Right atrium auricular region (tissue), 2 donors: ENCODE data around the gene APEH. TPM values are rescaled to one million over a fixed set of nuclear protein-coding genes. Genes with fewer than 3 reads are reported as not detected.

Experiments
- DNase-seq: peaks from one replicate; pipeline ENCODE4 v3.0.0-alpha.2; 2019; ENCODE audit warnings: low spot score
- H3K27ac ChIP-seq, 2 donors: fragments of 200-600 bp; sonication (generic); 1 replicate in 1 of 2; 2 replicates in 1 of 2; pipeline ENCODE4 v1.5.1; 2016 to 2019
- H3K27me3 ChIP-seq, 2 donors: fragments of 200-600 bp; sonication (generic); one replicate each; pipeline versions ENCODE4 v1.5.1 to v1.6.0; 2017 to 2019
- H3K36me3 ChIP-seq: fragments of 200-600 bp; sonication (generic); one replicate; pipeline ENCODE4 v1.5.1; 2016
- H3K4me1 ChIP-seq, 2 donors: fragments of 200-600 bp; sonication (generic); one replicate each; pipeline versions ENCODE4 v1.5.1 to v1.6.0; 2017 to 2019
- H3K4me3 ChIP-seq, 2 donors: fragments of 200-600 bp; sonication (generic); 1 replicate in 1 of 2; 2 replicates in 1 of 2; pipeline ENCODE4 v1.5.1; 2017 to 2019; ENCODE audit warnings: mild to moderate bottlenecking in 1 of 2, moderate library complexity in 1 of 2
- H3K9me3 ChIP-seq, 2 donors: fragments of 200-600 bp; sonication (generic); one replicate each; pipeline ENCODE4 v1.5.1; 2019
- CTCF ChIP-seq, 2 donors: fragments of 200-600 bp; sonication (generic); IDR thresholded peaks; one replicate each; pipeline ENCODE4 v1.5.1; 2019; ENCODE audit warnings: antibody characterized with exemption in 2 of 2
- total RNA-seq, 2 donors: library from RNA; depleted of rRNA; stranded (reverse); fragments of >200 nt; gene quantifications; one replicate each; pipeline ENCODE4 v1.1.0, GENCODE V29; 2016

APEH gene
- total RNA-seq, 2 donors from 2014 or later, result 61.1 to 67.5 TPM

- no peak for TF ChIP-seq CTCF (IDR thresholded peaks at IDR 0.05)
- peaks cover 0 to 4% of the 10 kb centered on the region in 2 donors for H3K4me1 ChIP-seq
- no peak overlapping the region for H3K27ac ChIP-seq
- DNase-seq, result no peak
- H3K36me3 ChIP-seq, result peaks cover 13% of the 10 kb centered on the region
- no peaks in the 10 kb centered on the region for H3K27me3 ChIP-seq
- H3K4me3 ChIP-seq, result no peak overlapping the region
- no peaks in the 10 kb centered on the region for H3K9me3 ChIP-seq
Observed at GRCh38 chr3:49713336-49714105, 39.4 kb downstream of the APEH start.

GRCh38 chr3:49714728-49715550, 40.8 kb downstream of the APEH start:
- no peak for TF ChIP-seq CTCF (IDR thresholded peaks at IDR 0.05)
- H3K27me3 ChIP-seq, result no peaks in the 10 kb centered on the region
- no peak overlapping the region for H3K4me3 ChIP-seq
- H3K36me3 ChIP-seq, result peaks cover 13% of the 10 kb centered on the region
- DNase-seq, result no peak
- H3K27ac ChIP-seq, result no peak overlapping the region
- H3K4me1 ChIP-seq, result peaks cover 0 to 14% of the 10 kb centered on the region in 2 donors
- H3K9me3 ChIP-seq, result no peaks in the 10 kb centered on the region

GRCh38 chr3:49715611-49716121, 41.5 kb downstream of the APEH start:
- TF ChIP-seq CTCF (IDR thresholded peaks at IDR 0.05), result no peak
- Histone ChIP-seq H3K9me3 (no peaks in the 10 kb centered on the region), H3K27ac (no peak overlapping the region), H3K36me3 (peaks cover 13% of the 10 kb centered on the region), H3K4me3 (no peak overlapping the region), H3K4me1 (peaks cover 0 to 14% of the 10 kb centered on the region in 2 donors), H3K27me3 (no peaks in the 10 kb centered on the region)
- no peak for DNase-seq

GRCh38 chr3:49716169-49716568, 42.0 kb downstream of the APEH start:
- Histone ChIP-seq H3K4me1 (peaks cover 0 to 14% of the 10 kb centered on the region in 2 donors), H3K9me3 (no peaks in the 10 kb centered on the region), H3K27me3 (no peaks in the 10 kb centered on the region), H3K4me3 (no peak overlapping the region), H3K36me3 (peaks cover 18% of the 10 kb centered on the region), H3K27ac (no peak overlapping the region)
- TF ChIP-seq CTCF (IDR thresholded peaks at IDR 0.05), result no peak
- DNase-seq, result no peak

- H3K36me3 ChIP-seq, result peaks cover 24% of the 10 kb centered on the region
- no peak overlapping the region for H3K27ac ChIP-seq
- no peak for TF ChIP-seq CTCF (IDR thresholded peaks at IDR 0.05)
- no peaks in the 10 kb centered on the region for H3K9me3 ChIP-seq
- DNase-seq, result no peak
- no peaks in the 10 kb centered on the region for H3K27me3 ChIP-seq
- H3K4me3 ChIP-seq, result no peak overlapping the region
- H3K4me1 ChIP-seq, result peaks cover 0 to 14% of the 10 kb centered on the region in 2 donors
Observed at GRCh38 chr3:49716691-49717210, 42.6 kb downstream of the APEH start.
